Smooth muscle cell (in vitro differentiated cells): Measurements from ENCODE around the gene GALK2. TPM values are rescaled to one million over a fixed set of nuclear protein-coding genes. Genes with fewer than 3 reads are reported as not detected.
"Not testable (repeated sequence)": the region's sequence is repeated elsewhere in the genome, so short reads cannot be mapped to it uniquely, and the experiment has no call there.

ENCODE experiments used
- DNase-seq: peaks from one replicate; lab custom pipeline; 2025; ENCODE audit not compliant: unreplicated experiment; lab: John Stamatoyannopoulos, UW
- H2AFZ ChIP-seq: fragments of 200-600 bp; sonication (generic); 2 replicates; pipeline ENCODE4 v1.6.0; 2016; ENCODE audit warnings: antibody characterized with exemption, low read depth, mild to moderate bottlenecking
- H3F3A ChIP-seq: fragments of 200-600 bp; sonication (generic); 2 replicates; pipeline ENCODE4 v1.6.0; 2017; ENCODE audit warnings: antibody characterized with exemption, low read depth
- H3K27ac ChIP-seq: fragments of 200-600 bp; sonication (generic); 2 replicates; pipeline ENCODE4 v1.5.1; 2016; ENCODE audit warnings: low read depth, mild to moderate bottlenecking
- H3K27me3 ChIP-seq: fragments of 200-600 bp; sonication (generic); 2 replicates; pipeline ENCODE4 v1.6.1; 2016; ENCODE audit warnings: low read depth, mild to moderate bottlenecking
- H3K36me3 ChIP-seq: fragments of 200-600 bp; sonication (generic); 2 replicates; pipeline ENCODE4 v1.5.1; 2016; ENCODE audit warnings: low read depth
- H3K4me1 ChIP-seq: fragments of 200-600 bp; sonication (generic); 2 replicates; pipeline ENCODE4 v1.5.1; 2016; ENCODE audit warnings: low read depth
- H3K4me2 ChIP-seq: fragments of 200-600 bp; sonication (generic); 2 replicates; pipeline ENCODE4 v1.6.0; 2016; ENCODE audit warnings: mild to moderate bottlenecking
- H3K4me3 ChIP-seq: fragments of 200-600 bp; sonication (generic); 2 replicates; pipeline ENCODE4 v1.5.1; 2016; ENCODE audit warnings: mild to moderate bottlenecking
- H3K79me2 ChIP-seq: fragments of 200-600 bp; sonication (generic); 2 replicates; pipeline ENCODE4 v1.6.0; 2016; ENCODE audit warnings: low read depth, mild to moderate bottlenecking
- H3K9ac ChIP-seq: fragments of 200-600 bp; sonication (generic); 2 replicates; pipeline ENCODE4 v1.6.0; 2016; ENCODE audit warnings: low read depth
- H3K9me3 ChIP-seq: fragments of 200-600 bp; sonication (generic); replicated peaks from 2 replicates; pipeline ENCODE4 v1.5.1; 2016; ENCODE audit warnings: low read depth
- H4K20me1 ChIP-seq: fragments of 200-600 bp; sonication (generic); 2 replicates; pipeline ENCODE4 v1.6.0; 2016; ENCODE audit warnings: low read depth
- WGBS: methylation state at CpG from one replicate; pipeline ENCODE4 v1.1.7; 2016; ENCODE audit warnings: low lambda C conversion rate; 5-methylcytosine and 5-hydroxymethylcytosine counted together
- polyA plus RNA-seq: library from polyadenylated mRNA; unstranded; fragments of >200 nt; fragmentation: Nextera tagmentation; extraction: Ambion mirVana; gene quantifications from 2 replicates; pipeline ENCODE4 v1.2.1, GENCODE V29; 2016
- total RNA-seq: library from RNA; depleted of rRNA; stranded (reverse); fragments of >200 nt; gene quantifications from 2 replicates; pipeline ENCODE4 v1.2.3, GENCODE V29; 2014
- TF ChIP-seq, protein P1 (sequence below): fragments of 200-600 bp; sonication (generic); IDR thresholded peaks from 2 replicates; pipeline ENCODE4 v1.5.1; 2017; ENCODE audit warnings: borderline replicate concordance, mild to moderate bottlenecking, antibody characterized with exemption; ENCODE audit not compliant: insufficient read depth, poor library complexity, severe bottlenecking

GALK2 gene
- total and polyA plus RNA-seq, 2 experiments from 2014 or later, result 24.4 to 33.4 TPM

DNA sequence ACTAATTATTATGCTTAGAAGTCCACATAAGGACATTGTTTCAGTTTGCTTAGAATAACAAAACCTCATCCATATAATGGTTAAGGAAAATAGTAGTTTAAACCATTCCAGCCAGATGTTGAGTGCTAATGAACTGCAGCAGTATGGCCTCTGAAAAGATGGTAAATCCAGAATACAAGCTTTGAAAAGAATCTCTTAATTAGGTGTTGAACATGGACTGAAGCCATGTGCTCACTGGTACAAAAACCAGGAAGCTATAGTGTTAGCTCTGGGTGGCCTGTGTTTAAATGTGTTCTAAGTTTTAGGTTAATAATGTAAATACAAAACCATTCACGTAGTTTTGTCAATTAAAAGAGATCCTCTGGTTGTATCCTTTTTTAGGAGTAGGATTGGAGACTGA, 78.2 kb downstream of the GALK2 start:
- no peak for DNase-seq
- Histone ChIP-seq H3K27ac (no peak overlapping the region), H3K79me2 (no peaks in the 10 kb centered on the region), H3K9me3 (no peaks in the 10 kb centered on the region), H3K36me3 (peaks cover 2% of the 10 kb centered on the region), H3K4me1 (no peaks in the 10 kb centered on the region), H3K9ac (no peak overlapping the region), H3K4me3 (no peak overlapping the region), H3F3A (peaks cover 3% of the 10 kb centered on the region), H3K4me2 (no peak overlapping the region), H4K20me1 (no peaks in the 10 kb centered on the region), H2AFZ (no peak overlapping the region), H3K27me3 (no peaks in the 10 kb centered on the region)
- WGBS, result 41% methylated on average over 1 of the region's 1 CpG
- TF ChIP-seq, protein P1, sequence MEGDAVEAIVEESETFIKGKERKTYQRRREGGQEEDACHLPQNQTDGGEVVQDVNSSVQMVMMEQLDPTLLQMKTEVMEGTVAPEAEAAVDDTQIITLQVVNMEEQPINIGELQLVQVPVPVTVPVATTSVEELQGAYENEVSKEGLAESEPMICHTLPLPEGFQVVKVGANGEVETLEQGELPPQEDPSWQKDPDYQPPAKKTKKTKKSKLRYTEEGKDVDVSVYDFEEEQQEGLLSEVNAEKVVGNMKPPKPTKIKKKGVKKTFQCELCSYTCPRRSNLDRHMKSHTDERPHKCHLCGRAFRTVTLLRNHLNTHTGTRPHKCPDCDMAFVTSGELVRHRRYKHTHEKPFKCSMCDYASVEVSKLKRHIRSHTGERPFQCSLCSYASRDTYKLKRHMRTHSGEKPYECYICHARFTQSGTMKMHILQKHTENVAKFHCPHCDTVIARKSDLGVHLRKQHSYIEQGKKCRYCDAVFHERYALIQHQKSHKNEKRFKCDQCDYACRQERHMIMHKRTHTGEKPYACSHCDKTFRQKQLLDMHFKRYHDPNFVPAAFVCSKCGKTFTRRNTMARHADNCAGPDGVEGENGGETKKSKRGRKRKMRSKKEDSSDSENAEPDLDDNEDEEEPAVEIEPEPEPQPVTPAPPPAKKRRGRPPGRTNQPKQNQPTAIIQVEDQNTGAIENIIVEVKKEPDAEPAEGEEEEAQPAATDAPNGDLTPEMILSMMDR, result no peak

DNA sequence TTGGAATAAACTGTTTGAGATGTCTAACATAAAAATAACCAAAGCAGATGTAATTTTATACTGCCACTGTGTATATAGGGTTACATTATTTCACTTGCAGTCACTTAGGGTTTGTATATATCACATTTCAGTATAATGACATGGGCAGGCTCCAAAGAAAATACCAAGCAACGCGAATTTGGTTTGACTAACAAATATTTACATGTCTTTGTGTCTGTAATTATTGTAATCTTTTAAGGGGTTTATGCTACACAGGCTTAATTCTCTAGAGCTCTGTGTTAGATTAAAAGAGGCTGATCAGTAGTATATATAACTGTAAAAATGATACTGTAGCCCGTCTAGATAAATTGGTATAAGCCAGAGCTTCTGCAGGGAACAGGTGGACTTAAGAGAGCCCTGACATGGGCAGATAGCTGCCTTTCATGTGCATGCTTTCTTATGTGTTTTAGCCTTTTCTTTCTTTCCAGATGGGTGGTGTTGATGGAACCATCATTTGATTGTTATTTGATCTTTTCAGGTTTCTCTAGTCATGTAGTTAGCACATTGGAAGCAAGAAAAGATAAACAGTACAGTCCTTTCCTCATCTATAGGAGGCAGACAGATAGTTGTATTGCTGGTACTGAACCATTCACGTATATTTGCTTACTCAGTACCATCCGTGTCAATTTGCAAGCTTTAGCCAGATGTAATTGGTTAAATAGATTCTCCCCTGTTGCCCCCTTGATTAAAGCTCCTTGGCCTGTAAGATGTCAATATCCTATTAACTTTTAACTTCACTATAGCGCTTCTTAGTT, 86.1 kb downstream of the GALK2 start:
- Histone ChIP-seq H3K4me3 (no peak overlapping the region), H3K27me3 (no peaks in the 10 kb centered on the region), H3K9me3 (no peaks in the 10 kb centered on the region), H4K20me1 (no peaks in the 10 kb centered on the region), H3K9ac (no peak overlapping the region), H3K27ac (no peak overlapping the region), H3K79me2 (no peaks in the 10 kb centered on the region), H3F3A (no peaks in the 10 kb centered on the region), H2AFZ (no peak overlapping the region), H3K4me2 (no peak overlapping the region), H3K36me3 (no peaks in the 10 kb centered on the region), H3K4me1 (no peaks in the 10 kb centered on the region)
- TF ChIP-seq, protein P1, result no peak
- WGBS, result 76% methylated on average over 6 of the region's 6 CpGs
- DNase-seq, result no peak

DNA sequence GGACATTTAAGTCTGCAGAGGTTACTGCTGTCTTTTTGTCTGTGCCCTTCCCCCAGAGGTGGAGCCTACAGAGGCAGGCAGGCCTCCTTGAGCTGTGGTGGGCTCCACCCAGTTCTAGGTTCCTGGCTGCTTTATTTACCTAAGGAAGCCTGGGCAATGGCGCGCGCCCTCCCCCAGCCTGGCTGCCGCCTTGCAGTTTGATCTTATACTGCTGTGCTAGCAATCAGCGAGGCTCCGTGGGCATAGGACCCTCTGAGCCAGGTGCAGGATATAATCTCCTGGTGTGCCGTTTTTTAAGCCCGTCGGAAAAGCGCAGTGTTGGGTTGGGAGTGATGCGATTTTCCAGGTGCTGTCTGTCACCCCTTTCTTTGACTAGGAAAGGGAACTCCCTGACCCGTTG, 95.1 kb downstream of the GALK2 start:
- not testable (repeated sequence) for H3K4me3 ChIP-seq, H3K27me3 ChIP-seq, H3K79me2 ChIP-seq, H2AFZ ChIP-seq, DNase-seq, H3K36me3 ChIP-seq, H3K9me3 ChIP-seq, H3K4me2 ChIP-seq, H3K4me1 ChIP-seq, H3F3A ChIP-seq, H4K20me1 ChIP-seq, H3K9ac ChIP-seq, H3K27ac ChIP-seq
- 99% methylated on average over 12 of the region's 12 CpGs for WGBS

DNA sequence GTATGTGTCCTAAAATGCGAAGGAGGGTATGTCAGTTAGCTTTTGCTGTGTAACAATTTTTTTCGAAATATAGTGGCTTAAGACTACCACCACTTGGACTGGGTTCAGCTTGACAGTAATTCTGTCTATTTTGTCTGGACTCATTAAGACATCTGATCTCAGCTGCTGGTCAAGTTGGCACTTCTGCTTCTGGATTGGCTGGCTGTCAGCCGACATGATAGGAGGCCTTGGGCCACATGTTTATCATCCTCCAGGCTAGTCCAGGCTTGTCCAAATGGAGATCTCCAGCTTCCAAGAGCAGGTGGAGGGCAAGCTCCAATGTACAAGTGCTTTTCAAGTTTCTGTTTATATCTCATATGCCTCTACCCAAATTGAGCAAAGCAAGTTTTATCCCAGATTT, 95.9 kb downstream of the GALK2 start:
- H3K36me3 ChIP-seq, result no peaks in the 10 kb centered on the region
- no peaks in the 10 kb centered on the region for H3F3A ChIP-seq
- no peak overlapping the region for H2AFZ ChIP-seq
- no peaks in the 10 kb centered on the region for H3K4me1 ChIP-seq
- TF ChIP-seq, protein P1, result no peak
- no peak overlapping the region for H3K4me3 ChIP-seq
- no peaks in the 10 kb centered on the region for H3K79me2 ChIP-seq
- no peak overlapping the region for H3K4me2 ChIP-seq
- H3K9ac ChIP-seq, result no peak overlapping the region
- H4K20me1 ChIP-seq, result no peaks in the 10 kb centered on the region
- H3K27me3 ChIP-seq, result no peaks in the 10 kb centered on the region
- WGBS, result 93% methylated on average over 3 of the region's 3 CpGs
- no peak overlapping the region for H3K27ac ChIP-seq
- no peak for DNase-seq
- no peaks in the 10 kb centered on the region for H3K9me3 ChIP-seq
